GM11168 (cell line): ENCODE results near the gene TRAPPC14.
"Not testable (repeated sequence)": the region's sequence is repeated elsewhere in the genome, so short reads cannot be mapped to it uniquely, and the experiment has no call there.

Experiments
- in situ Hi-C: fragments of 300-500 bp; cut with MboI; formaldehyde crosslinking; loops from one replicate; pipeline ENCODE4 v1.12.0; 2022; ENCODE audit warnings: low sequenced_read_pairs; ENCODE audit not compliant: unreplicated experiment

TRAPPC14 gene

DNA sequence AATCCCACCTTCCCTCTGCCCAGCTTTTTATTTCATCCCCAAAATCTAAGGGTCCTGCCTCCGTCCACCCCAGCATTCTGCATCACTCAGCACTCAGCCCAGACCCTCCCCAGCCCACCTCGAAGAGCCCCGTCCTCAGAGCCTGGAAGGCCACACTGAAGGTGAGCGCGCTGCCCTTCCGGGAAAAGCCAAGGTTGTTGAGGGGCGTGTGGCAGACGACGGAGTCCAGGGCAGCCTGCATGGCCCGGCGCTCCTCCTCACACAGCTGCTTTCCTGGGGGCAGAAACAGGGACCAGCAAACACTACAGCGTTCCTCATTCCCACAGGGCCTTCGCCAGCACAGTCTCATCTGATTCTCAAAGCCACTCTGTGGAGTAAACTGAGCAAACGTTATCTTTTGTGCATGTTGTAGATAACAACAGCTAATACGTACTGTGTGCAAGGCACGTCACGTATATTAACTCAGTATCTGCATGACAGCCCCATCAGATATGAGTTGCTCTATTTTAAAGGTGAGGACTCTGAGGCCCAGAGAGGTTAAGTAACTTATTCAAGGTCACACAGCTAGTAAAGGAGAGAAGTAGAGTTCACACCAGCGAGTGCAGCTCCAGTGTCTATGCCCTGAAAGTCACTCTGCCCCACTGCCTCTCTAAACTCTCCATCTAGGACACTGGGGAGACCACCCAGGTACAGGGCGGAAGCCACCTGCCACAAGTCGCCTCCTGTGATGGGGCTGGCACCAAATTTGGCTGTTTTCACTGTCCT is 2.8 kb downstream of the TRAPPC14 start:
- in situ Hi-C loops: no loop called here

DNA sequence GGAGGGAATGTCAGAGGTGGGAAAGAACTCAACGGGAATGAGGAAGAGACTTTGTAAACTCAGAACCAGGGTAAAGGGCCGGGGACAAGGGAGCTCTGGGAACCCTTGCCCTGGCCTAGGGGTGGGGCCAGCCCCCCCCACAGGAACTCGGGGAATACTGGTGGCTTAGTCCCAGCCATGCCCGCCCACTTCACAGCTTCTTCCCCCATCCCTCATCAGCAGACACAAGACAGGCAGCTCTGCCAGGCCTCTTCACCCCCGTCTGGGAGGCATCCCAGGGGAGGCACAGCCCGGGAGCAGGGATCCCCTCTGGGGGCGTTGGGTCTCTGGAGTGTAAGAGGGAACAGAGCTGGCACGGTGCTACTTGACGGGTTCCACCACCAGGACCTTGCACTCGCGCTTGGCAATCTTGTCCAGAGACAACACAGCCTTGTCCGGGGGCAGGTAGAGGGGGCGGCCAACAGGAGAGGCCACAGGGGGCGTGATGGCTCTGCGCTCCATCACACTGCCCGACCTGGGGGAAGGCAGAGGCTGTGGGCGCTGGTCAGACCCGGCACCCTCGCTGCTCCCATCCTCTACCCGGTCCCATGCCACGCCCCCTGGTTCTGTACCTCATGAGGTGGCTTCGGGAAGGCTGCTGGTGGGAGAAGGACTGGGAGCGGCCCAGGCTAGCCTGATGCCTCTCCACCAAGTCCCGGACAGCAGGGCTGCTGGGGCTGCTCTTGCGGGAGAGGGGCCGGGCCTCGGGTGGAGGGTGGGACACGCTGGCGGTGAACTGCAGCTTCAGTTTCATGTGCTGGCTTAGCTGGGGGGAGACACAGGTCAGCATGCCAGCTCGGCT is 3.7 kb downstream of the TRAPPC14 start:
- in situ Hi-C loops: no loop called here

- in situ Hi-C loops: no loop called here
Measured at GRCh38 chr7:100153708-100154535, 4.6 kb downstream of the TRAPPC14 start.

GRCh38 chr7:100152937-100153666 is 5.4 kb downstream of the TRAPPC14 start:
- in situ Hi-C loops: no loop called here

DNA sequence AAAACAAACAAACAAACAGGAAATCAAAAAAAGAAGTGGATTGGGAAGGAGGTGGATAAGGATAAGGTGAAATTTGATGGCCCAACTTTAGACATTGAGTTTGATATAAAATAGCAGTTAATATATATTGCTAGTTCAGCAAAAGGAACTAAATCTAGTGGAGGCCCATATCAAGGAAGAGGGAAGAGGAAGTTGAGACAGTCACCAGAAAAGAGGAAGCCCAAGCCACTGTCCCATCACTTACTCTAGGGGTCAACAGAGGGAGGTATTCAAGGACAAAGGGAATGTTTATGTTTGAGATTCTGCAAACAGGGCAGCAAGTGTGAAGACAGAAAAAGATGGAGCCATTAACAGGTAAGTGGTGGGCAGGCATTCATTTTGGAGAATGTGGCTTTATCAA is 6.1 kb downstream of the TRAPPC14 start:
- in situ Hi-C loops: no loop called here

DNA sequence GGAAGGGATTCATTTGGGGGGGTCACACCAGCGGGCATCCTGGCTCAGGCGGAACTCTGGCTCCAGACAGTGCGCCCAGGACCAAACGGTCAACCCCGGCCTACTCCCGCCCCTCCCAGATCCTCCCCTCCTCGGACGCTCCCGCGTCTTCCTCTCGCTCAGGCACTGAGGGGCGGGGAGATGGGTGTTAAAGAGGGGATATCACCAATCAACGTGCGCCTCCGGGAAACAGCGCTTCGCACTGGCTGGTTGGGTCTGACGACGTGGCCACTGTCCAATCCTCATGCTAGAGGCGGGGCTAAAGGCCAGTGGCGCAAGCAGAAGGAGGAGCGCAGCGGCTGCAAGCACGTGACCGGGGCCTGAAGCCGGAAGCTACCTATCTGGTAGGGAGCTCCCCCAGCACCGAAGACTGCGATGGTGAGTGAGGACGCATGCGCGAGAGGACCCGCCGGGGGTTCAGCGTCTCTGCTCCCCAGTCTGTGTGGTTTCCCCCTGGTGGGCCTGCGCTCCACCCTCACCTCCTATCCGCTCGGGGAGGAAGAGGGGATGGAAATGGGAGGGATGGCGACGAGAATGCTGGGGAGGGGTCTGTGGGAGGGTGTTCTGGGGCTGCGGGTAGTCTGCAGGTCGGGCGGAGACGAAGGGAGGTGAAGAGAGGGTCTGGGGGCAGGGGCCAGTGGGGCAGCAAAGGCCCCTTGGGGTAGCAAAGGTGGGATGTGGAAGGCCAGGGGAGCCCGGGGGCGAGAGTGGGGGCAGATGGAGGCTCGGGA is 9.8 kb downstream of the TRAPPC14 start, which contains the start of gene LAMTOR4:
Gene LAMTOR4 (plus strand): TSS at position 360 of the 770 bp plus-strand sequence. CDS start 55 bp downstream, at position 415.
- in situ Hi-C loops: no loop called here

GRCh38 chr7:100148225-100148558 is 10.3 kb downstream of the TRAPPC14 start:
- in situ Hi-C loops: no loop called here

DNA sequence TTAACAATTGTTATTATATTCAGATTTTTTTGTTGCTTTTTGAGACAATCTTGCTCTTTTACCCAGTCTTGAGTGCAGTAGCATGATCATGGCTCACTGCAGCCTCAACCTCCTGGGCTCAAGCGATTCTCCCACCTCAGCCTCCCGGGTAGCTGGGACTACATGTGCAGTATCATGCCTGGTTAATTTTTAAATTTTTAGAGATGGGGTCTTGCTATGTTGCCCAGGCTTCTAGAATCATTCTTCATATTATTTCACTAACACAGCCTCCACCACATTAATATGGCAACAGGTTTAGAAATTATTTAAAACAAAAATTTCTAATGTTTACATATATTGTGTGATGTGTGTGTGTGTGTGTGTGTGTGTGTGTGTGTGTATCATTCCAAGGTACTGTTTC is 11.2 kb downstream of the TRAPPC14 start:
- in situ Hi-C loops: no loop called here

GRCh38 chr7:100146350-100146749 is 12.2 kb downstream of the TRAPPC14 start:
- in situ Hi-C loops: not testable (repeated sequence)

- in situ Hi-C loops: no loop called here
Measured at GRCh38 chr7:100142461-100142860, 16.1 kb downstream of the TRAPPC14 start.

GRCh38 chr7:100141555-100141949 is 17.0 kb downstream of the TRAPPC14 start:
- in situ Hi-C loops: no loop called here

GRCh38 chr7:100137851-100138760 is 20.4 kb downstream of the TRAPPC14 start:
- in situ Hi-C loops: loop anchor here (10.0 kb wide), 1 partner anchor 77 kb away; the partner anchor contains the start of gene PVRIG

DNA sequence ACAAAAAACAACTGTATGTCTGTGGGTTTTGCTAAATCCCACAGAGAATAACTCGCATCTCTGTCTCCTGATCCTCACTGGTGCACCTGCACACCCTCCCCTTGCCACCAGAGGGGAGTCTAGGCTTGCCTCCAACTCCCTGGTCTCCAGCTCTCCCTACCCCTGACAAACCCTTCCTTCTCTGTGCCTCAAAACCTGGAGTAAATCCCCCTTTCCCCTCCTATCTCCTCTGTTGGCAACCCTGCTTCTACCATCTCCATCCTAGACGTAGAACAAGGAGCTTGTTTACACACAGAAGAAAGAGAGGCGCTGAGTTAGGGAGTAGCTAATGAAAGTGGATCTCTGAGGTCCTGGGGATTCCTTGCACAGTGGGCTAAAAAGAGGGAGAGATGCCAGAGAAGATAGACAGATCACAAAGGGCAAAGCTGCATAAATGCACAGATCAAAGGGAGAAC is 25.8 kb downstream of the TRAPPC14 start:
- in situ Hi-C loops: loop anchor here (10.0 kb wide), 1 partner anchor 82 kb away; the partner anchor contains the start of gene PVRIG

DNA sequence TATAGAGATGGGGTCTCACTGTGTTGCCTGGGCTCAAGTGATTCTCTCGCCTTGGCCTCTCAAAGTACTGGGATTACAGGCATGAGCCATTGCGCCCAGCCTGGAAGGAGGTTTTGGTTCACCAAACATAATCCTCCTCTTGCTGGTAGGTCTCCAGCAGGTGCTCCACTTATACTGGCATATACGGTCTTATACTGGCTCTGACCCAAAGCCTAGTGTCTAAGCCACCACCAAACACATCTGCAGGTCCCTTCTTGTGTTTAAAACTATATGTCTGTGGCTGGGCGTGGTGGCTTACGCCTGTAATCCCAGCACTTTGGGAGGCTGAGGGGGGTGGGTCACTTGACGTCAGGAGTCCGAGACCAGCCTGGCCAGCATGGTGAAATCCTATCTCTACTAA is 26.4 kb downstream of the TRAPPC14 start:
- in situ Hi-C loops: loop anchor here (10.0 kb wide), 1 partner anchor 83 kb away; the partner anchor contains the start of gene PVRIG

DNA sequence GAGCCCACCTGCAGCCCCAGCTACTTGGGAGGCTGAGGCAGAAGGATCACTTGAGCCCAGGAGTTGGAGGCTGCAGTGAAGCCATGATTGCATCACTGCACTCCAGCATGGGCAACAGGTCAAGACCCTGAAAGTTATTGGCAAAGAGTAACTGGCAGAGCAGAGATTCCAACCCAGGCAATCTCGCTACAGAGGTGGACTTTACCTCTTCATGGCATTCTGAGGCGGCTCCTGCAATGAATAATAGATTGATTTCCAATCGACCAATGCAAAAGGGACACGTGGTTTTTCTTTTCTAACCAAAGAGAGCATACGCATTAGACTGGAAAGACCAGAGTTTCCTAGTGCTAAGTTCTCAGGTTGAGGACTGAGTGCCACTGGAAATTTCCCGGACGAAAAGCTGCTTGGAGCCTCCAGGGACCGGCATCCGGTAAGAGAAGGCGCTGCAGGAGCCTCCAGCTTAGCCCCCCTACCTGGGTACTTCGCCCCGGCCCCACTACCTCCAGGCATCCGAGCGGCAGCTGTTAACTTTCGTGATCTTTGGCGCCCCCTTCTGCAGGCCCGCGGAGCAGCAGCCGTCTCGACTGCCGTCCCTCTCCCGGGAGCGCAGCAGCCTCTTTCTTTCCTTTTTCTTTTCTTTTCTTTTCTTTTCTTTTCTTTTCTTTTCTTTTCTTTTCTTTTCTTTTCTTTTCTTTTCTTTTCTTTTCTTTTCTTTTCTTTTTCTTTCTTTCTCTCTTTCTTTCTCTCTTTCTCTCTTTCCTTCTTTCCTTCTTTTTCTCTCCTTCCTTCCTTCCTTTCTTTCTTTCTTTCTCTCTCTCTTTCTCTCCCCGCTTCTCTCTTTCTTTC is 27.7 kb downstream of the TRAPPC14 start:
- in situ Hi-C loops: loop anchor here (10.0 kb wide), 1 partner anchor 84 kb away; the partner anchor contains the start of gene PVRIG

DNA sequence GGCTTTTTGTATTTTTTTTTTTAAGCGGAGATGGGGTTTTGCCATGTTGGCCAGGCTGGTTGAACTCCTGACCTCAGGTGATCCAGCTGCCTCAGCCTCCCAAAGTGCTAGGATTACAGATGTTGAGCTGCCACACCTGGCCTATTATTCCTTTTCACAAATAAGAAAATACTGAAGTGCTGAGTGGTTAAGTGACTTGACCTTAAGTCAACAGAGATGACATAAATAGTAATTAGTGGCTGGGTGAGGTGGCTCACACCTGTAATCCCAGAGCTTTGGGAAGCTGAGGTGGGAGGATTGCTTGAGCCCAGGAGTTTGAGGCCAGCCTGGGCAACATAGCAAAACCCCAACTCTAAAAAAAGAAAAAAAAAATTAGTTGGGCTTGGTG is 28.3 kb downstream of the TRAPPC14 start:
- in situ Hi-C loops: loop anchor here (10.0 kb wide), 1 partner anchor 85 kb away; the partner anchor contains the start of gene PVRIG

DNA sequence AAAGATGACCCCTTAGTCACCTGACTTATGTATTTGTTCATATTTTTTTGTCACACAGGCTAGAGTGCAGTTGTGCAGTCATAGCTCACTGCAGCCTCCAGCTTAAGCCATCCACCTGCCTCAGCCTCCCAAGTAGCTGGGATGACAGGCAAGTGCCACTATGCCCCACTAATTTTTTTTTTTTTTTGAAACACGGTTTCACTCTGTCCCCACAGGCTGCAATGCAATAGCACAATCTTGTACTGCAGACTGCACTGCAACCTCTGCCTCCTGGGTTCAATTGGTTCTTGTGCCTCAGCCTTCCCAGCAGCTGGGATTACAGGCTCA is 29.9 kb downstream of the TRAPPC14 start:
- in situ Hi-C loops: no loop called here
